ENCODE data around the gene BLOC1S4. TPM values are rescaled to one million over a fixed set of nuclear protein-coding genes. Genes with fewer than 3 reads are reported as not detected.

The BLOC1S4 gene
- total RNA-seq, 4 donors from 2014 or later = 20.0 to 20.6 (median 20.2) TPM

GRCh38 chr4:6681191-6681590, 34.8 kb upstream of the BLOC1S4 start:
- Histone ChIP-seq H3K27me3 (no peaks in the 10 kb centered on the region), H3K9me3 (no peaks in the 10 kb centered on the region), H3K4me1 (peaks cover 0 to 11% (median 0%) of the 10 kb centered on the region in 4 donors), H3K4me3 (no peak overlapping the region), H3K36me3 (no peaks in the 10 kb centered on the region), H3K27ac (no peak overlapping the region)
- no peak for TF ChIP-seq POLR2A (IDR thresholded peaks at IDR 0.05)
- peak in 2 of 6 experiments; percentile 18 to 19 for TF ChIP-seq CTCF (IDR thresholded peaks at IDR 0.05)
- peak in 1 of 3 donors; percentile 46 for DNase-seq

GRCh38 chr4:6682862-6683590, 32.9 kb upstream of the BLOC1S4 start:
- Histone ChIP-seq H3K4me3 (no peak overlapping the region), H3K4me1 (no peaks in the 10 kb centered on the region), H3K36me3 (no peaks in the 10 kb centered on the region), H3K27ac (no peak overlapping the region), H3K9me3 (no peaks in the 10 kb centered on the region), H3K27me3 (no peaks in the 10 kb centered on the region)
- TF ChIP-seq POLR2A (IDR thresholded peaks at IDR 0.05) (no peak), CTCF (IDR thresholded peaks at IDR 0.05) (no peak)
- peak in 1 of 3 donors; percentile 33 for DNase-seq

- Histone ChIP-seq H3K27me3 (no peaks in the 10 kb centered on the region), H3K36me3 (no peaks in the 10 kb centered on the region), H3K4me3 (no peak overlapping the region), H3K4me1 (peaks cover 0 to 7% (median 0%) of the 10 kb centered on the region in 4 donors), H3K27ac (no peak overlapping the region), H3K9me3 (no peaks in the 10 kb centered on the region)
- DNase-seq = no peak
- TF ChIP-seq POLR2A (IDR thresholded peaks at IDR 0.05) (no peak), CTCF (IDR thresholded peaks at IDR 0.05) (no peak)
Measured at GRCh38 chr4:6684656-6685055, 31.3 kb upstream of the BLOC1S4 start.

GRCh38 chr4:6686104-6686787, 29.7 kb upstream of the BLOC1S4 start:
- TF ChIP-seq POLR2A (IDR thresholded peaks at IDR 0.05) (no peak), CTCF (IDR thresholded peaks at IDR 0.05) (no peak)
- Histone ChIP-seq H3K36me3 (no peaks in the 10 kb centered on the region), H3K4me1 (peaks cover 0 to 10% (median 2%) of the 10 kb centered on the region in 4 donors), H3K9me3 (no peaks in the 10 kb centered on the region), H3K4me3 (no peak overlapping the region), H3K27ac (no peak overlapping the region), H3K27me3 (no peaks in the 10 kb centered on the region)
- no peak for DNase-seq

- Histone ChIP-seq H3K4me3 (peak overlapping the region in 2 of 4 donors; percentile 27 to 40), H3K4me1 (peaks cover 0 to 10% (median 2%) of the 10 kb centered on the region in 4 donors), H3K27ac (peak overlapping the region; percentile 34 to 75 (median 66)), H3K27me3 (no peaks in the 10 kb centered on the region), H3K9me3 (no peaks in the 10 kb centered on the region), H3K36me3 (no peaks in the 10 kb centered on the region)
- TF ChIP-seq CTCF (IDR thresholded peaks at IDR 0.05) (no peak), POLR2A (IDR thresholded peaks at IDR 0.05) (no peak)
- peak in 1 of 3 donors; percentile 37 for DNase-seq
Measured at GRCh38 chr4:6687947-6688878, 27.8 kb upstream of the BLOC1S4 start.
